Myocyte (in vitro differentiated cells): ENCODE data around the gene PLCB3. TPM values are rescaled to one million over a fixed set of nuclear protein-coding genes. Genes with fewer than 3 reads are reported as not detected.
A peak's percentile ranks its signal among the peaks of the same experiment; 100 is the strongest.
"Not testable (repeated sequence)": the region's sequence is repeated elsewhere in the genome, so short reads cannot be mapped to it uniquely, and the experiment has no call there.

Experiments
- DNase-seq: peaks from one replicate; pipeline ENCODE4 v3.0.0-alpha.2; 2012; ENCODE audit warnings: low read depth
- total RNA-seq: library from RNA; depleted of rRNA; stranded (reverse); fragments of >200 nt; gene quantifications from 2 replicates; pipeline ENCODE4 v1.2.3, GENCODE V29; 2014

PLCB3 gene
- total RNA-seq, 1 donor from 2014 or later, result 41.7 TPM

GRCh38 chr11:64303109-64304031 lies 52.0 kb downstream of the PLCB3 start:
- DNase-seq, result no peak

GRCh38 chr11:64304032-64304315 lies 52.6 kb downstream of the PLCB3 start:
- DNase-seq, result no peak

- peak; percentile 91 for DNase-seq
Measured at GRCh38 chr11:64304316-64305072, 53.2 kb downstream of the PLCB3 start.

- peak; percentile 95 for DNase-seq
Measured at GRCh38 chr11:64305075-64305690, 53.9 kb downstream of the PLCB3 start, which contains the start of gene ESRRA. TSS of gene ESRRA (plus strand) at chr11:64305524. CDS start at chr11:64307180, 1,656 bp downstream.

- peak; percentile 64 for DNase-seq
Measured at GRCh38 chr11:64305691-64306562, 54.6 kb downstream of the PLCB3 start.

- DNase-seq, result no peak
Measured at GRCh38 chr11:64306563-64306875, 55.2 kb downstream of the PLCB3 start.

- DNase-seq, result no peak
Measured at GRCh38 chr11:64306876-64307622, 55.7 kb downstream of the PLCB3 start.

GRCh38 chr11:64307795-64308194 lies 56.5 kb downstream of the PLCB3 start:
- DNase-seq, result not testable (repeated sequence)

GRCh38 chr11:64312947-64313346 lies 61.6 kb downstream of the PLCB3 start:
- no peak for DNase-seq

GRCh38 chr11:64313491-64314145 lies 62.3 kb downstream of the PLCB3 start:
- DNase-seq, result peak; percentile 77

GRCh38 chr11:64314146-64314804 lies 62.9 kb downstream of the PLCB3 start:
- peak; percentile 35 for DNase-seq

GRCh38 chr11:64314805-64315561 lies 63.7 kb downstream of the PLCB3 start:
- no peak for DNase-seq

GRCh38 chr11:64315667-64316526 lies 64.6 kb downstream of the PLCB3 start:
- not testable (repeated sequence) for DNase-seq

- no peak for DNase-seq
Measured at GRCh38 chr11:64316672-64317324, 65.5 kb downstream of the PLCB3 start.

GRCh38 chr11:64317325-64317960 lies 66.1 kb downstream of the PLCB3 start, which contains the start of gene TRMT112:
TSS of gene TRMT112 (minus strand) at chr11:64317559. CDS start at chr11:64317526, 33 bp downstream.
- DNase-seq, result peak; percentile 99
